OCI-LY7 (cell line): ENCODE results near the gene ZNF697.

ENCODE experiments used
- CTCF ChIP-seq: fragments of 200-600 bp; sonication (generic); conservative IDR thresholded peaks from 2 replicates; pipeline ENCODE4 v1.5.1; 2014; ENCODE audit warnings: mild to moderate bottlenecking, antibody characterized with exemption, low read length, moderate library complexity, mixed read lengths
- EZH2phosphoT487 ChIP-seq: fragments of 200-600 bp; sonication (generic); IDR thresholded peaks from 2 replicates; pipeline ENCODE4 v1.6.1; 2018; ENCODE audit warnings: low read depth, borderline replicate concordance, mild to moderate bottlenecking, mixed run types, antibody characterized with exemption, low read length, moderate library complexity, mixed read lengths

DNA sequence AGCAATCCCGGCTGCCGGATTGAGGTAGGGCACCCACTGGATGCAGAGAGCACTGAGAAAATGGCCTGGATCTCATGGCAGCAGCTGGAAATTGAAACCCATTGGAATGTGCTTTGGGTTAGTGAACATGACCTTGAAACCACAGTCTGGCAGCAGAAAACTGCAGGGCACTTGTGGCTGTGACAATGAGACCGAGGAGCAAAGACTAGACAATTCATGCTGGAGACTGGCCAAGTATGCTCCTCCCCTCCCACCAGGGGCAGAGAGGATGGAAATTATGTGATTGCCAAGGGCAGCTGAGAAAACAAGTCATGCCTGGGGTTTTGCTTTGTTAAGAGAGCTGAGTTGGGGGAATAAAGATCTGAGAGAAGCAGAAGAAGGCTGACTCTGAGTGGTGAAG lies 60.7 kb downstream of the ZNF697 start:
- TF ChIP-seq CTCF (no peak), EZH2phosphoT487 (no peak)
